ENCODE data around the gene SLC35F3. TPM values are rescaled to one million over a fixed set of nuclear protein-coding genes. Genes with fewer than 3 reads are reported as not detected.
"Not testable (repeated sequence)": the region's sequence is repeated elsewhere in the genome, so short reads cannot be mapped to it uniquely, and the experiment has no call there.

Gene SLC35F3
- total and polyA plus RNA-seq, 8 donors = 1.4 to 7.1 (median 2.5) TPM

- no peaks in the 10 kb centered on the region for H3K4me1 ChIP-seq
- H3K36me3 ChIP-seq = no peaks in the 10 kb centered on the region
- peaks cover 0 to 3% (median 0%) of the 10 kb centered on the region in 4 donors for H3K27me3 ChIP-seq
- H3K27ac ChIP-seq = no peak overlapping the region
- FAIRE-seq (no peak), DNase-seq (no peak), ATAC-seq (no peak)
- TF ChIP-seq CTCF (IDR thresholded peaks at IDR 0.05) = no peak
- WGBS, 2 donors = 61 to 68% methylated on average over 3 of the region's 3 CpGs
- no peaks in the 10 kb centered on the region for H3K9me3 ChIP-seq
- intact Hi-C loops (cut with DNase I) = no loop called here
- H3K4me3 ChIP-seq = no peak overlapping the region
Measured at GRCh38 chr1:233879841-233880240, 24.6 kb upstream of the SLC35F3 start.

DNA sequence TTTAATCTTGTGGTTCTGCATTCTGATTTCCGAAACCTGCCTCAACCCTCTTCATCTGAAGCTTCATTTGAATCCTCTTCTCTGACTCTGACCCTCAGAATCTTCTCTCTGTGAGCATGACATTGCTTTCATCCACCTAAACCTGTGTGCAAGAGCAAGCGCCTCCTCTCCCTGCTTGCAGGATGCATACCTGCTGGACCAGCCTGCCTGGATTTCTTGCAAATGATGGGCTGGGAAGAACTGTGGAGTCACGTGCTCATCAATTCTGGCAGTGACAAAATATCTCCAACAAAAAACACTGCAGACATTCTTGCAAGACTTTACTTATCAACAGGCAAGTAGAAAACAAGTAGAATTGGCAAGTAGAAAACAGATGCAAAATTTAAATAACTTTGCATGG lies 20.8 kb upstream of the SLC35F3 start:
- no peak for TF ChIP-seq CTCF (IDR thresholded peaks at IDR 0.05)
- DNase-seq (no peak), FAIRE-seq (no peak), ATAC-seq (no peak)
- Histone ChIP-seq H3K4me3 (no peak overlapping the region), H3K9me3 (no peaks in the 10 kb centered on the region), H3K36me3 (no peaks in the 10 kb centered on the region), H3K27me3 (peaks cover 0 to 3% (median 0%) of the 10 kb centered on the region in 4 donors), H3K27ac (no peak overlapping the region), H3K4me1 (no peaks in the 10 kb centered on the region)
- WGBS, 2 donors = 29 to 35% methylated on average over 3 of the region's 3 CpGs
- intact Hi-C loops (cut with DNase I) = no loop called here

DNA sequence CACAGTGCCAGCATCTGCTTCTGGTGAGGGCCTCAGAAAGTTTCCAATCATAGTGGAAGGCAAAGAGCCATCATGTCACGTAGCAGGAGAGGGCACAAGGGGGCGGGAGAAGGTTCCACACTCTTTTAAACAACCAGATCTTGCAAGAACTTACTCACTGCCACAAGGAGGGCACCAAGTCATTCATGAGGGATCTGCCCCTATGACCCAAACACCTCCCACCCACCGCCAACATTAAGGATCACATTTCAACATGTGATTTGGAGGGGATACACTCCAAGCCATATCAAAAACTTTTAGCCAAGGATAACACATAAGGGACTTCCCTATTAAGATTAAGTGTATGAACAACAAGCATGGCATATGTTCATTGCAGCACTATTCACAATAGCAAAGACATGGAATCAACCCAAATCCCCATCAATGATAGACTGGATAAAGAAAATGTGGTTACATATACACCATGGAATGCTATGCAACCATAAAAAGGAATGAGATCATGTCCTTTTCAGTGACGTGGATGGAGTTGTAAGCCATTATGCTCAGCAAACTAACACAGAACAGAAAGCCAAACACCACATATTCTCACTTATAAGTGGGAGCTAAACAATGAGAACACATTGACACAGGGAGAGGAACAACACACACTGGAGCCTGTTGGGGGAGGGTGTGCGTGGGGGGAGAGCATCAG lies 19.9 kb upstream of the SLC35F3 start:
- no peak for FAIRE-seq

DNA sequence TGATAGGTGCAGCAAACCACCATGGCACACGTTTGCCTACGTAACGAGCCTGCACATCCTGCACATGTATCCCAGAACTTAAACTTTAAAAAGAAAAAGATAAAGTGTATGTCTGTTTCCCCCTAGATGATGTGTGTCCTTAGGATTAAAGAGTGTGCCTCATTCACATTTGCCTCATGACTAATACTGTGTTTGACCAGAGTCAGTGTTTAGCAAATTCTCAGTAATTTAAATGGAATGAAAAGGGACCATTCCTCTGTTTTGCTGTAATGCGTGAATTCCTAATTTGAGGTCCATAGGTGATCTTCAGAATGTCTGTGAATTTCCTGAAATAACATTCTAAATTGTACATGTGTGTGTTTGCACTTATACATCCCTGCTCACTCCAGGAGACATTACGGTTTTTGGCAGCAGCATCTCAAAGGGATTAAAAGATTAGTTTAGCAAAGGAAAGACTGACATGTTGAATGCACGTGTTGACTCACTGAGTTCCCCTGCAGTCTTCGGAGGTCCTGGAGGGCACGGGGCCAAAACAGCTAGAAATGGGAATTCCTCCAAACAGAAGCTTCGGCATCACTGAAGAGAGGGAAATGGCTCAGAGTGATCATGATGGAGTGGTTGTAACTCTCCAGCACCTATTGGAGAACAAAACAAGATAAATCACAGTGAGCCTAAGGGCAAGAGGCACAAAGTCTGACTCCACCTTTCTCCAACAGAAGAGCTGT lies 19.1 kb upstream of the SLC35F3 start:
- ATAC-seq (no peak), FAIRE-seq (no peak), DNase-seq (no peak)
- Histone ChIP-seq H3K27ac (no peak overlapping the region), H3K9me3 (no peaks in the 10 kb centered on the region), H3K36me3 (no peaks in the 10 kb centered on the region), H3K4me1 (no peaks in the 10 kb centered on the region), H3K27me3 (peaks cover 0 to 3% (median 0%) of the 10 kb centered on the region in 4 donors), H3K4me3 (no peak overlapping the region)
- intact Hi-C loops (cut with DNase I) = no loop called here
- WGBS, 2 donors = 40 to 47% methylated on average over 9 of the region's 9 CpGs
- TF ChIP-seq CTCF (IDR thresholded peaks at IDR 0.05) = no peak

More for the DNA sequence above, 19.9 kb upstream of the SLC35F3 start:
- no peak for ATAC-seq
- H3K36me3 ChIP-seq = no peaks in the 10 kb centered on the region
- TF ChIP-seq CTCF (IDR thresholded peaks at IDR 0.05) = no peak
- peaks cover 0 to 3% (median 0%) of the 10 kb centered on the region in 4 donors for H3K27me3 ChIP-seq
- no peak for DNase-seq
- H3K9me3 ChIP-seq = no peaks in the 10 kb centered on the region
- no peak overlapping the region for H3K27ac ChIP-seq
- H3K4me1 ChIP-seq = no peaks in the 10 kb centered on the region
- intact Hi-C loops (cut with DNase I) = no loop called here
- WGBS, 2 donors = 42 to 52% methylated on average over 5 of the region's 5 CpGs
- H3K4me3 ChIP-seq = no peak overlapping the region

- H3K27ac ChIP-seq; H3K4me1 ChIP-seq; H3K4me3 ChIP-seq; ATAC-seq; H3K9me3 ChIP-seq; H3K36me3 ChIP-seq; H3K27me3 ChIP-seq; DNase-seq; intact Hi-C loops (cut with DNase I); FAIRE-seq: not testable (repeated sequence)
- 72 to 79% methylated on average over 2 of the region's 2 CpGs for WGBS, 2 donors
Measured at GRCh38 chr1:233891151-233891550, 13.3 kb upstream of the SLC35F3 start.
